Activated CD8-positive, alpha-beta memory T cell treated with anti-CD3 and anti-CD28 coated beads for 24 hours (primary cell): ENCODE data around the gene MSANTD2.

Experiments
- DNase-seq: peaks from one replicate; pipeline ENCODE4 v3.0.0-alpha.2; 2020

Gene MSANTD2

DNA sequence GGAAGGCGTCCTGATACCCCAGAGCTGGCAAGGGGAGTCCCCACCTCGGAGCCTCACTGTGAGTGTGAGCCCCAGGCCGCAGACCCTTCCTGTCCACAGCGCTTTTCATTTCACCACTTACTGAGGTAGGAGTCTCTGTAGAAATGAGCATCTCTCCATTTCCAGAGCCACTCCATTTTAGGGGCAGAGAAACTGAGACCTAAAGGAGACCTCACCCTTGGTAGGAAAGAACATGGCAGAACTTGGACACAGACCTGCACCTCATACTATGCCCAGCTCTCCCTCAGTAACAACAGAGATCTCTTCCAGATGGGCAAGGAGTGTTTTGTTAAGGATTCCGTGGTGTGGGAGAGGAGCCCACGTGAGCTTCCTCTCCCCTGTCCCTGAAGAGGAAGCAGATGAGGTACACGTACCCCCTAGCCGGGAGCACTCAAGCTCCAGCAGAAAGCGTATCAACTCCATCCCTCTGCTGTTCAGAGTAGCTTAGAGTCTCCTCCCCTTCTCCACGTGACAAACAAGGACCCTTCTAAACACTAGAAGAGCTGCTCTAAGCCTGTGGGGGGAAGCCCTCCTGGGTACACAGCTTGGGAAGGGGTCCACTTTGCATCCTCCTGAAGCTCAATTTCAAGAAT, 47.6 kb downstream of the MSANTD2 start:
- DNase-seq = no peak

DNA sequence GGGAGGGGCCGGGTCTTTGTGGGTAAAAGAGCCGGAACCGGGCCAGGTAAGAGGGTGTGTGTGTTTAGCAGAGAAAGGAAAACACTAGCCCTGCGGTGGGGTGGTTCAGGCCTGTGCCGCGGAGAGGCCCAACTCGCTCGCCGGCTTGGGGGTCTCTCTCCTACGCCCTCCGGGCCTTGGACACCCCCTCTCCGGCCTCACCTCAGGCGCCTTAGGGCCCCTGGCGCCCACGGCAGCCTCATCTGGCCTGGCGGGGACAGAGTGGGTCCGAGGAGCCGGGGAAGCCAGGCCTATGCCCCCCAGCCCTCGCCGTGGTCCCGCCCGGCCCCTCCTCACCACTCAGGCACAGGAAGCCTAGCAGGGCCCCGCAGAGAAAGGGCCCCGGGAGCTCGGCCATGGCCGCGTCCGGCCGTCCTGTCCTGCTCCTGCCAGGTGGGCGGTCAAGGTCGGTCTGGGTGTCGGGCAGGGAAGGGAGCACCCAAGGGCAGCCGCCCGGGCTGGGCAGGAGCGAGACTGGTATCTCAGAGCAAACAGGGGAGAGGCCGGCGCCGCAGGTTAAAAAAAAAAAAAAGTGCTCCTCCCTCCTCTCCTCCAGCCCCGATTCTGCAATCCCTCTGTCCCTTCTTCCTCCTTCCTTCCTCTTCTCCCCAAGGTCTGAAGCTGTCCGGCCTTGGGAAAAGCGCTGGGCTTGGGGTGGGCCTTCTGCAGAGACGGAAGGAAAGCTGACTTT, 48.3 kb downstream of the MSANTD2 start, which contains the start of gene VSIG2:
VSIG2 (minus strand) TSS at position 515 of the 730 bp plus-strand sequence; CDS start at position 397, 118 bp downstream.
- no peak for DNase-seq

DNA sequence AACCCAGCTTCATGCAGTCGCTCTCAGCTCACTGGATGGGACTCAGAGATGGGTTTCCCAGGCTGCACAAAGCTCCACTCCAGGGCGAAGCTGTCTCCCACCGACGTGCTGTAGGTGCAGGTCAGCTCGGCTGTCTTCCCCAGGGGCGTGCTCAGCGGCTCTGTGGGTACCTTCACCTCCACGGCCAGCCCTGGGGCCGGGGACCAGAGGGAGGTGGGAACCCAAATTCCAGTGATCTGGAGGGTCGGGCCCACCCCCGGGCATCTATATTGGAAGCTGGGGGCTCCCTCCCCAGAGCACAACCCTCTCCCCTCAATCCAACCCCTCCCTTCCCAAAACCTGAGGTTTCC, 48.8 kb downstream of the MSANTD2 start:
- DNase-seq = no peak

DNA sequence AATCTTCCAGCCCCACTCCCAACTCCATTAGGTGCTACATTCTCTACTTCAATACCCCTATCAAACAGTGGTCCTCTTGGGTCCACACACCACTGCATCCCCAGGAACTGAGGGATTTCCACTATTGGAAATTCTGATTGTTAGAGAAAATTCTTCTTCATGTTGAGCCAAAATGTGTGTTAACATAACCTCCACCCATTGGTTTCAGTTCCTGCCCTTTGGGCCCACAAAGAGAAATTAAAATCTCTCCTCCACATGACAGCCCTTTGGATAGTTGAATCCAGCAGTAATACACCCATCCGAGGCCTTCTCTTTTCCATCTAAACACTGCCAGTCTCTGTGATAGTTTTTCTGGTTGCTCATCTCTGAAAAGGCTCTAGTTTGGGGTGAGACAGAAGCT, 50.3 kb downstream of the MSANTD2 start:
- DNase-seq = no peak

DNA sequence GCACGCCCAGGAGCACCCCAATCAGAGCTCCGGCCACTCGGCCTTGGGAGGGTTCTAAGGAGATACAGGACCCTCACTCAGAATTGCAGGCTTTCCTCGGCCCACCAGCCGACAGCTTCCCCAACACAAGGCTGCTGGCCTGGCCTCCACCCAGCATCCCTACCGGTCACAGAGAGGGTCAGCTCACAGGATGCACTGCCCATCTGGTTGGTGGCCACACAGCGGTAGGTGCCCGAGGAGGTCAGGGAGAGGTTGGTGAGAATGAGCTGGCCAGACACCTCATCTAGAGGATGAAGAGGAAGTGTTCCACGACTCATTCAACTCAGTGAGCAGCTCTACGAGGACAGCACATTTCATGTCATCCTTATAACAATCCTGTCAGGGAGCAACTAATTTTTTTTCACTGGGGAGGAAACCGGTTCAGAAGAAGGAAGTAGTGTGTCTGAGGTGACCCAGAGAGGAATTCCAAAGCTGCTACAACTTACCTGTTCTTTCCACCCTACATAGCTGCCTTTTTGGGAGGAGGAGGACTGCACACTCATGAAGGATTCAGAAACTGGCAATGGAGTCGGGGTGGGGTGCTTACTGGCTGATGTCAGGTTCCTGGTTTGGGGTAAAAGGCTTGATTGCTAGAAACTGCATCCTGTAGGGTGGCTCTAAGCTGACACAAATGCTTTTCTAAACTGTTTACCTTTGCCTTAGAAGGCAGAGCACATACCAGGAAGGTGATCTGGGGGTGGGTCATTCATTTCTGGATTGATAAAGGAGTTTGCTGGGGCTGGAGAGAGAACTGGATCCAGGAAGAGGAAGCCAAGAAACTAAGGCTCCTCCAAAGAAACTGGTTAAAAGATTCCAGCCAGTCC, 51.5 kb downstream of the MSANTD2 start:
- DNase-seq = no peak

DNA sequence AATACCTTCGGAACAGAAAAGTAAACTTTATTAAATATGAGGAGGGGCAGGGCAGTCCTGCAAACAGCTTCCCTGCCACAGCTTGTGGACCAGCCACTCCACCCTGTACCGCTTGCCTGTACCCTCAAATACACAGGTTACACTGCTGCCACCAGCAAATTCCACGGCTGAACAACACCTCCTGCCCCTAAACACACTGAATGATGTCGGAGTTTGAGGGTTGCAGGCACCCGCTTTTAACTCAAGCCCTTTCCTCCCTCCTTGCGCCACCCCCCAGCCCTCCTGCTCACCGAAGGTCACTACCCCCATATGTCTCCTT, 52.1 kb downstream of the MSANTD2 start:
- no peak for DNase-seq

DNA sequence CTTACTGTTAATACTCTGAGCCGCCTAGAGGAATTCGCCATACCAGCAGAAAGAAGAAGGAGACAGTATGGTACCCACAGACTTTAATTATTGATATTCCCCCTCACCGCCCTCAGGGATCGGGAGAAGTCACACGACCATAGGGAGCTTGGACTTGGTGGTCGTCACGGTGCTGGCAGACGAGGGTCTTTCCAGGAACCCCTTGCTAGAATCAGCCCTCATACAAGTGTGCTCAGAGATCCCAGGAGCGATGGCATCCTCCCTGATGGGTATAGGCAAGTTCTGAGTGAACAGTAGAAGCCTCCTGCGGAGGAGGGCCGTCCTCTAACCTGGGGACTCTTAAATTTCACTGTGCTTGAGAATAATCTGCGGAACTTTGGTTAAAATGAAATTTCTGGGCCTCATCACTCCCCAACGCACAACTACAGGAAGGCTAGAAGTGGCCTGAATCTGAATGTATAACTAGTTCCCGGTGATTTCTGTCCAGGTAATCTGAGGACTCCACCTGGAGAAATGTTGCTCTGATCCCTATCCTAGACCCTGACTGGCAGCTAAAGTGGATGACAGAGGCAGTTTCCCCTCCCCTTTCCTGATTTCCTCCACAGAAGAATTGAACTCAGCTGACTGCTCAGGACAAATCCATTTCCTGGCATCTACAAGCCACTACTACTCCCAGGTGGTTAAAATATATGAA, 52.7 kb downstream of the MSANTD2 start:
- DNase-seq = no peak

DNA sequence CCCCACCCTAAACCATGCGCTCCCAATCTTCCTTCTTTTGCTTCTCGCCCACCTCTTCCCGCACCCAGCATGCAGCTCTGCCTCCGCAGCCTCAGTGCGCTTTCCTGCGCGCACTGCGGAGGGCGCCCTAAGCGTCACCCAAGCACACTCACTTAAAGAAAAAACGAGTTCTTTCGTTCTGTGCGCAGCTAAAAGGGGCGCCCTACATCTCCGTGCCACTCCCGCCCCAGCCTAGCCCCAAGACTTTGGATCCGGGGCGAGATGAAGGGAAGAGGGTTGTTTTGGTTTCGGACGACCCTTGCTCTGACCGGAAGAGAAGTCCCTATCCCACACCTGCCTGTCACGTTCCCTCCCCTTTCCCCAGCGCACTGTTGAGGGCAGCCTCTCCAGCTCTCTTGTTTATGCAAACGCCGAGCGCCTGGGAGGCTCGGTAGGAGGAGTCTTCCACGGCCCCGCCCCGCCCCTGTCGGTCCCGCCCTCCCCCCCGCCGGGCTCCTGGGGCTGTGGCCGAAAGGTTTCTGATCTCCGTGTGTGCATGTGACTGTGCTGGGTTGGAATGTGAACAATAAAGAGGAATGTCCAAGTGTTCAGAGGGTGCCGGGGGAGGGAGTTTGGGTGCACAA, 53.5 kb downstream of the MSANTD2 start:
- DNase-seq = peak; percentile 90

DNA sequence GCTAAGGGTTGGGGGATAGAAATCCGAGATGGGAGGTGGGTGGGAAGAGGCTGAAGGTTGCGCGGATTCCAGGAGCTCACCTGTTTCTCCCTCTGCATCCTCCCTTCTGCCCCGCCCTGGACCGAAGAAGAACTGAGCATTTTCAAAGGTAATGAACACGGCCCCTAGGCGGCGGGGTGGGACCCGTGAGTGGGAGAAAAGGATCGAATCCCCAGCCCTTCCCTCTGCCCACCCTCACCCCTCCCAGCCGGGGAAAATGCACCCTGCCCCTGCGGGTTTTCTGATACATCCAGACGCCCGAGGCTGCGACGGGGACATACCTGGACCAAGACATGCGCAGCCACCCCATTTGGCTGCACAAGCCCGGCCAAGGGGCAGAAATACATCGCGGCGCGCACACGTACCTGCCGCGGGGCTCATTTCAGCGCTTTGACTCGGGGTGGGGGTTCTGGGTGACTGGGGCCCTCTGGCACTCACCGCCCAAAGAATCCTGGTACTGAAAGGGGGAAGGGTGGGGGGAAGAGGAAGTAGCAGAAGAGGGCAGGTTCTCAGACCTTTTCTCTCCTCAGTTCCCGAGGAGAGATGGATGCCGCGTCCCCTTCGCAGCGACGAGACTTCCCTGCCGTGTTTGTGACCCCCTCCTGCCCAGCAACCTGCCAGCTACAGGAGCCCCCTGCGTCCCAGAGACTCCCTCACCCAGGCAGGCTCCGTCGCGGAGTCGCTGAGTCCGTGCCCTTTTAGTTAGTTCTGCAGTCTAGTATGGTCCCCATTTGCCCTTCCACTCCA, 54.2 kb downstream of the MSANTD2 start:
- peak; percentile 74 for DNase-seq

DNA sequence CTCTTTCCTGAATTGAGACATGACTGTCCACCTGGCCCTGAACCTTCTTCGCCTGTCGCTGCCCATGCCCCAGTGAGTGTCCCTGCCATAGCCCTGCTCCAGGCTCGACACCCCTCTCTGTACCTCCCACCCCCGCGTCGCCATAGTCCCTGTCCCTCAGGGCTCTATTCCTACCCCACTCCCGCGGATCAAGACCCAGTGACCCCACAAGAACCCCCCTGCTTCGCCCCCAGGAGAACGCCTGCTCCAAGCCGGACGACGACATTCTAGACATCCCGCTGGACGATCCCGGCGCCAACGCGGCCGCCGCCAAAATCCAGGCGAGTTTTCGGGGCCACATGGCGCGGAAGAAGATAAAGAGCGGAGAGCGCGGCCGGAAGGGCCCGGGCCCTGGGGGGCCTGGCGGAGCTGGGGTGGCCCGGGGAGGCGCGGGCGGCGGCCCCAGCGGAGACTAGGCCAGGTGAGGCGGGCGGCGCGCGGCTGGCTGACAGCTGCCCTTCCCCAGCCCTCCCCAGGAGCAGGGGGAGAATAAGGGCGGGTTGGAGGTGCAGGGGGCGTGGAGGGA, 54.9 kb downstream of the MSANTD2 start:
- no peak for DNase-seq

DNA sequence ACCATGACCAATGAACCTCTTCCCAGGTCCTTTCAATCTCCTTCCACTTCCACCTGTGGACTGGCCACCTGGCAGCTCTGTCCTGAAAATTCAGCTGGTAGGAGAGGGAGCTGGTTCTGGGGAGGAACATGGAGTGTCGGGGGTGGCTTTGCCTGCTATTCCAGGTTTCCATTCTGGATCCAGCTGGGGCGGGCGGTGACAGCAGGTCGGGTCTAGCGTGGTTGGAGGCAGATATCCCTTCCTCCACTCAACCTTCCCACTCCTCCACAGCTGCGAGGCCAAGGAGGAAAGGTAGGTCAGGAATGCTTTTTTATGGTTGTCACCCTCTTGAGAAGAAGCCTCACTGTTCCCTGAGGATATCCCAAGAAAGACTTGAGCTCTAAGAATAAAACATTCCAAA, 57.2 kb downstream of the MSANTD2 start:
- no peak for DNase-seq

DNA sequence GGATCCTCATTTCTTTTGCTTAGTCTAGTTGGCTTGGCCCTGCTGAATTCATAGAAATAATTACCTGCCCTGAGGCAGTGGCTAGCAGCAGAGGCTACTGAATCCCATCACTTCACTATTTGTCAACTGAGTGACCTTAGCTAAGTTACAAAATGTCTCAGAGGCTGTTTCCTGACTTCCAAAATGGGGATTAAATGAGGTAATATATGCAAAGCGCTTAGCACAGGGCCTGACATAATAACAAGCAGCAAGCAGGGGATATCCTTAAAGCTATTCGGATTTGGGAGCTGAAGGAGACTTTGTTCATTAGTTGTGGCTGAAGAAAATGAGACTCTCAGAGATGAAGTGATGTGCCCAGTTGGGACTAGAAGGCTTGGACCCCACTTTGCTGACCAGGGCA, 57.7 kb downstream of the MSANTD2 start:
- no peak for DNase-seq

DNA sequence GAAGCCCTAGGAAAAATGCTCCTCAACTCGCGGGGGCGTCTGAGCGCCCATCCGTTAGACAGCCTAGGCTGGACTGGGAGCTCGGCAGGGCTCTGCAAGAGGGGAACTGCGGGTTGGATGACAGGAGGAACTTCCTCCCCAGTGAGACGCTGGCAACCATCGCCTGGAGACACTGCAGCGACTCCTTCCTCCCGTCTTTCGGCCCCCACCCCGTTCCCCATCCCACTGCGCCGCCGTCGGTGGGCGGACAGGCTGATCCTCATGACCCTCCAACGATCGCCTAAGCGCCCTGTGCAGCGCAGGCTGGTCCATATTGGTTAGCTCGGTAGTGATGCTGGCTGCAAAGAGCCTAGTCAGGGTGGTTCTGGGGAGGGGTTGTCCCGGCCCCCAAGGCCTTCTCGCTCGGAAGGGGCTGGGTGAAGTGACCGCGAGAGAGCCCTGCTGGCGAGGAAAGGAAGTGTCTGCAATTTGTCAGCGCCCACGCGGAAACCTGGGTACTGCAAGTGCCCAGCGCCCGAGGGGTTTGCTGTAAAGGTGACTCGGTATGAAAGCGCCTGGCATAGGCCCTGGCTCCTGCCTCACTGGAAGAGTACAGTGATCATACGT, 59.8 kb downstream of the MSANTD2 start:
- peak; percentile 74 for DNase-seq

DNA sequence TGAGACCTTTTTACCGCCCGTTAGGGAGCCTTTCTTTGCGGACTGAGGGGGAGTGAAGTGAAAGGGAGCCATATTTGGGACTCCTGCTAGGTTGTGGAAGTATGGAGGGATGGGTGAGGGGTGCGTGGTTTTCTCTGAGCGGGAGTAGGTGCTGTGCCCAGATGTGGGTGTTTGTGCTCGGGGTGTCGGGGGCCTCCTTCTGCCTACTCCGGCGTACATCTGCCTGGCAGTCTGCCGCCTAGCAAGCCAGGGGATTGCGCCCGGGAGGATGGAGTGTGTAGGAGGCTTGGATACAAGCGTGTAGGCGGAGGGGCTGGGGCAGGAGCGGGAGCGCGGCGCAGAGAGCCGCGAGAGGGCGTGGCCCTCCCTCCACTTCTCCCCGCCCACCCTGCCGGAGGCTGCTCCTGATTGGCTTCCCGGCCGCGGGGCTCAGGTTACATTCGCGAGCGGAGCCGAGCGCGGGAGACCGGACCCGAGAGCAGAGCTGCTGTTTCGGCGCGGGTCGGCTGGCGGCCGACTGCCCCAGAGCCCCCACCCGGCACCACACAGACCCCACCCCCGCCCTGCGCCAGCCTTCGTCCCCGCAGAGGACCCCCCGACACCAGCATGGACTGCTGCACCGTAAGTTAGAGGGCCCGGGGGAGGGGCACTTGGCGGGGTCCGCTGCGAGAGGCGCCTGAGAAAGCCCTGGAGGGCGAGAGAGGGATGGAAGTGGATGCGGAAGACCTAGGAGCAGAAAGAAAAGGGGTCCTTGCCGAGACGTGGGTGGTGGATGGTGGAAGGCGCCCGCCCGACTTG, 60.5 kb downstream of the MSANTD2 start, which contains the start of gene NRGN:
NRGN (plus strand) TSS at position 464 of the 798 bp plus-strand sequence; CDS start at position 607, 143 bp downstream.
- DNase-seq = peak; percentile 90

DNA sequence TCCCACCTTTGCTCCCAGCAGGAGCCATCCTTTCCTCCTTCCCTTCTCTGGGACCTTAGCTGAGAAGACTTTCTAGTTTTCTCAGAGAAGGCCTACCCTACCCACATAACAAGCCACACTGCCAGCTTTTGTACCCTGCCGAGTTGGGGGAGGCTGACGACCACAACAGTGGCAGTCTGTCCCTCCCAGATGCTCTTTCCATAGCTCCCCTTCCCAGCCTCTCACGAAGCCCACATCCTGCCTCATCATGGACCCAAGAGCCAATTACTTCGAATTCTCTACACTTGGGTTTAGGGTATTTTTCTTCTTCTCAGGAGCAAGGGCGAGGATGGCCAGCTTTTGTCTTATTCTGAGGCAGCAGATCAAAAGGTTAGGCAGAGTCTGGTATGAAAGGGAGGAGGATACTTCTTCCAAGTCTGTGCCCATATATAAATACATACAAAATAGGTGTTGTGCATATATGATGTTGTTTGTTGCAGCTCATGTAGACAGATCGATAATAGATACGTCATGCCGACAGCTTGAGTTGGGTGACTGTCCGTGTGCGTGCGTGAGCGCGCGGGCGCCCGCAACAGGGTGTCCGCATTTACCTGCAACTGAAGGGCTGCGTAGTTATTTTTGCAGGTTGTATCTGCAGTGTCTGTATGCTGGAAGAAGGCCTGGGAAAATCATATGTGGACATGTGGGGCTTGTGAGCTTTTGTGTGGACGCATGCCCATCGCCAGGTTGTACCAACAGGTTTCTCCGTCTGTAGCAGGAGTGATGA, 61.3 kb downstream of the MSANTD2 start:
- no peak for DNase-seq

DNA sequence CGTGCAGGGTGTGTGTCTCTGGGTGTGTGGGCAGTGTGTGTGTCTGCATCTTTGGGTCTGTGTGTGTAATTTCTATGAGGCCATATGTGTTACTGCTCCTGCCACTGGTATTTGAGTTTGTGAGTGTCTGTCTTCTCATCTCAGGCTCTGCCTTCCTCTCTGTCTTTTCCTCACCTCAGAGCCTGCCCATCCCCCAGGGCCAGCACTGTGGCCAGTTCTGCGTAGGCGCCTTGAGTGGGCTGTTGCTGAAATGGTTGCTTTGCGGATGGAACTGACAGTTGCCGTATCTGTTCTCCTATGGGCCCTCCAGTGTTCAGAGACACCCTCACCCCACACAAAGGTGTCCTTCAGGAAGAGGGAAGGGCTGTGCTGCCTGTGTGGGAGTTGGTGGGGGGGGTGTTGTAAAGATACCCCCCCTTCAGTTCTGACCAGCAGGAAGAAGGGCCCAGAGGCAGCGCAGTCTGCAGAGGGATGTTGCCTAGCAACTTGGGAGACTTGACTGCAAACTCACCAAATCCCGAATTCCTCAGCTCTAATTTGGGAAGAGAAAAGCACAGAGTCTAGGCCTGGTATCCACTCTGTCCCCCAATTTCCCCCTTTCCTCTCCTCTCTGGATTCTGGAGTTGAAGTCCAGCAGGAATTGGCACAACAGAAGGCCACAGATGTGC, 62.4 kb downstream of the MSANTD2 start:
- no peak for DNase-seq

DNA sequence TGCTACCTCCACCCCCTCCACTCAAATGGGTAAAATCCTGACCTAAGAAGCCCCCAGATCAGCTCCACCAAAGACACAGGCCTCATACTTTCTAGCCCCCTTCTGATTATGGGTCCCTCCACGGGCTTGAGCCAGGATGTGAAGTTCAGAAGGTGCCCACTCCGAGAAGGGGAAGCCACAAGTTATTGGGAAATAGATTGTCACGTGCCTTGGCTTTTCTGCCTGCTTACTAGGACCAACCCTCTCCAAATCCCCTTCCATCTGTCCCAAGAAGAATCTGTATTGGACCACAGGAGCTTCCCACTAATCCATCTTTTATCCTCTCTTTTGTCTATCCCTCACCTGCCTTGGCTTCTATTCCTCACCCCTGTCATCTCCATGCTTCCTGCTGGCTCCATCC, 63.5 kb downstream of the MSANTD2 start:
- no peak for DNase-seq

DNA sequence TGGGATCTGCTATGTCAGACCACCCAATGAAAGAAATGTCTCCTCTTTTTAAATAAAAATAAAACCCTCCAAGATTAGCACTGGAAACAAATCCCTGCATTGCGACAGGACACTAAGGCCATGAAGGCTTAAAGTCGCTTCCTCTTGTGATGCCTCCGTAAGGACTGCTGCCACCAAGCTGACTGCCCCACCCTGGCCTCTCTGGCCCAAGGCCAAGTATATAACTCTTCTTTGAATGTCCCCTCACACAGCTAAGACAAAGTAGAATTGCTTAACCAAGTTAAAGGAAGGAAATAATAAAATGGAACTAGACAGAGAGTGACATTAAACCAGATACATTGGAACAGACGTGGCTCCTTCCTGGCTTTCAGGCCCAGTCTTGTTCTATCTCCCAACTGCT, 68.0 kb downstream of the MSANTD2 start:
- DNase-seq = no peak

DNA sequence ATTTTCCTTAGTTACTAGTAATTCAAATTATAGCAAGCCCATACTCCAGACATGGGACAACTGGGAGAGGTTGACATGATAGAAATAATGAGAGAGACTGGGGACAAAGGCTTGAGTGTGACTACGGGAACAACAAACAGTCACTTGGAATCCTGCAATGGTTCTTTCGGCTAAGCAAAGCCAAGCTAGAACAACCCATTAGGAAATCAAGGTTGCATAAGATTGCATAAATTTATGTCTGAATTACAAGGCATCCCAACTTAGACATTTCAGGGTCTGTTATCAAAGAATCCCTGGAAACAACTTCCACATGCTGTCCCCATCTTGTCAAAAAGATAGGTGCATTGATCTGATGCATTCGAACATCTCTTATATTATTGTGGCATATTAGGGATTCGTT, 70.6 kb downstream of the MSANTD2 start:
- DNase-seq = no peak
